ENCODE results near the gene HOXD11. TPM values are rescaled to one million over a fixed set of nuclear protein-coding genes. Genes with fewer than 3 reads are reported as not detected.

The HOXD11 gene
- total RNA-seq, 1 donor from 2014 or later, result not detected

- DNase-seq (ENCODE audit: low spot score in 2 of 2), result peak in 1 of 2 donors; percentile 79
- peak; percentile 65 to 93 (median 93) for TF ChIP-seq CTCF (IDR thresholded peaks at IDR 0.05)
- Histone ChIP-seq H3K4me3 (peak overlapping the region; percentile 3 to 53), H3K4me1 (peaks cover 3 to 5% of the 10 kb centered on the region in 2 donors), H3K27me3 (peaks cover 70% of the 10 kb centered on the region), H3K27ac (no peak overlapping the region), H3K9me3 (no peaks in the 10 kb centered on the region), H3K36me3 (no peaks in the 10 kb centered on the region)
- intact Hi-C loops (cut with DNase I), result loop anchor here (1.0 to 5.0 kb wide), 2 partner anchors 86 to 398 kb away; partner anchors contain the start of gene LNPK
These were observed 18.8 kb upstream of the HOXD11 start for GRCh38 chr2:176088048-176088936.

DNA sequence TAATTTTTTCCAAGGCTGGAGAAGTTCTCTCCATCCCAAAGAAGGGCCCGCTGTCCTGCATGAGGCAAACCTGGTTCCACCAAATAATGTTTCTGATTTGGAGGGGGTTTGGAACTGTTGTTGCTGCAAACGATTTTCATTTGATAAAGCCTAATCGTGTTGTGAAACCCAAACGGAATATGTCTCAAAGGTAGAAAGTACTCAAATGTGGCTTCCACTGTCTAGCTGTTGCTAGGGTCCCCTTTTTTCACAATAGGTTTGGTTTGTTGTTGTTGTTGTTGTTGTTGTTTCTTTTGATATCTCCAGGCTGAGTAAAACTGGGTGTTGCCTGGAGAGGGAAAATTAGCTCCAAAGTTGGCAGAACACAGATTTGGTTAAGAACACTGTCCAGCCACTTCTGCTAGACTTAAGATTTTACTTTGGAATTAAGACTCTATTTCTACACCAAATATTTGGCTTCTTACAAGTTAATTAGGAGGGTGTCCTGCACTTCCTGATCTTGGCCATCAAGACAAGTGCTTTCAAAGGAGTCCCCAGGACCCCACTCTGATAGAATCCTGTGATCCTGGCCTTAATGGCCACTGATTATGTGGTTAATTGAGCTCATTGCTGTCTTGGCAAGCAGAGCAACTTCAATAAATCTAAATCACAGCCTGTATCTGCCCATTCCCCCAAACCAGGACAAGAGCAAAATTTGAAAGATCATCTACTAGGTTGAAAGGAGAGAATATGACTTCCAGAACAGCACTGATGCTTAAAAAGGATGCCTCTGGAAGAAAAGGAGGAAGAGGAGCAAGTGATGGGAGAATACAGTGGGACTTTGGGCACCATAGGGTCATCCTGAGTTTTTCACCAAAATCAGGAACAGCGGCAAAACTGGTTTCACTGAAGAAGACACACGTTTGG, 17.9 kb upstream of the HOXD11 start:
- Histone ChIP-seq H3K36me3 (no peaks in the 10 kb centered on the region), H3K4me3 (no peak overlapping the region), H3K4me1 (peaks cover 5% of the 10 kb centered on the region in 2 donors), H3K27me3 (peaks cover 70% of the 10 kb centered on the region), H3K9me3 (no peaks in the 10 kb centered on the region), H3K27ac (no peak overlapping the region)
- TF ChIP-seq CTCF (IDR thresholded peaks at IDR 0.05), result no peak
- DNase-seq (ENCODE audit: low spot score in 2 of 2), result no peak
- intact Hi-C loops (cut with DNase I), result loop anchor here (1.0 to 5.0 kb wide), 2 partner anchors 87 to 399 kb away; partner anchors contain the start of gene LNPK

DNA sequence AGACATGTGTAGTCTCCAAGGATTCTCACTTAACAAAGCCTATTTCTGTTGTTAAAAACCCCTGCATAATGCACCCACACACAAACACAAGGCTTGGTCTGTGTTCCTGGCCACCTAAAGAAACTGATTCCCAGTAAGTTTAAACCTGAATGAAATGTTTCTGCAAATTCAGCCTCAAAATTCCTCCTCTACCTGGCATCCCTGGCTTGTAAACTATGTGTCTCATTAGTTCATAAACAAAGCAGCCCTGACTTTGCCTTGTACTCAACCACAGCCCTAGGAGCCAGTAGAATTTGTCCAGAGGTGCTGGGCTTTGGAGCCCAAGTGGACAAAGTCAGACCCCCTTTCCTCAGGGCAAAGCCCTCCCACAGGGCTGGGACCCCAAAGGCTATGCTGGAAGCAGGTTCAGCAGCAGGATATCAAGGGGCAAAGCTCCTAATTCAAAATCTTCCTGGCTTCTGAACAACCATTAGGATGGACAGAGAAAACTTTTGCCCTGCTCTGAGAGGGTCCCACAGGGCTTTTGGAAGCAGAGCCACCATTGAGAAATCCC, 17.2 kb upstream of the HOXD11 start:
- no peaks in the 10 kb centered on the region for H3K36me3 ChIP-seq
- no peak for TF ChIP-seq CTCF (IDR thresholded peaks at IDR 0.05)
- H3K27me3 ChIP-seq, result peaks cover 69% of the 10 kb centered on the region
- no peaks in the 10 kb centered on the region for H3K9me3 ChIP-seq
- no peak overlapping the region for H3K4me3 ChIP-seq
- peaks cover 5% of the 10 kb centered on the region in 2 donors for H3K4me1 ChIP-seq
- no peak for DNase-seq (ENCODE audit: low spot score in 2 of 2)
- intact Hi-C loops (cut with DNase I), result loop anchor here (5.0 to 10.0 kb wide), 4 partner anchors 88 to 1755 kb away; partner anchors contain the start of genes LNPK and SP9
- no peak overlapping the region for H3K27ac ChIP-seq

GRCh38 chr2:176090862-176091261, 16.2 kb upstream of the HOXD11 start:
- Histone ChIP-seq H3K36me3 (no peaks in the 10 kb centered on the region), H3K4me1 (peaks cover 5% of the 10 kb centered on the region in 2 donors), H3K27me3 (peaks cover 68% of the 10 kb centered on the region), H3K4me3 (no peak overlapping the region), H3K9me3 (no peaks in the 10 kb centered on the region), H3K27ac (no peak overlapping the region)
- DNase-seq (ENCODE audit: low spot score in 2 of 2), result no peak
- intact Hi-C loops (cut with DNase I), result loop anchor here (5.0 to 10.0 kb wide), 3 partner anchors 724 to 1756 kb away; partner anchors contain the start of gene SP9
- no peak for TF ChIP-seq CTCF (IDR thresholded peaks at IDR 0.05)
